Hepatocyte (in vitro differentiated cells): ENCODE data around the gene AKAP13.
"Not testable (repeated sequence)": the region's sequence is repeated elsewhere in the genome, so short reads cannot be mapped to it uniquely, and the experiment has no call there.

Experiments used
- EZH2 ChIP-seq: fragments of 200-600 bp; sonication (generic); IDR thresholded peaks from 2 replicates; pipeline ENCODE4 v1.6.1; 2016; ENCODE audit warnings: antibody characterized with exemption, mild to moderate bottlenecking, borderline replicate concordance
- EZH2phosphoT487 ChIP-seq: fragments of 200-600 bp; sonication (generic); IDR thresholded peaks from one replicate; pipeline ENCODE4 v1.6.1; 2018; ENCODE audit warnings: antibody characterized with exemption, mild to moderate bottlenecking, low read depth, moderate library complexity; ENCODE audit not compliant: unreplicated experiment, severe bottlenecking
- TF ChIP-seq, protein P1 (sequence below): fragments of 200-600 bp; sonication (generic); IDR thresholded peaks from 2 replicates; pipeline ENCODE4 v1.5.1; 2016; ENCODE audit warnings: antibody characterized with exemption, mild to moderate bottlenecking; ENCODE audit not compliant: poor library complexity

DNA sequence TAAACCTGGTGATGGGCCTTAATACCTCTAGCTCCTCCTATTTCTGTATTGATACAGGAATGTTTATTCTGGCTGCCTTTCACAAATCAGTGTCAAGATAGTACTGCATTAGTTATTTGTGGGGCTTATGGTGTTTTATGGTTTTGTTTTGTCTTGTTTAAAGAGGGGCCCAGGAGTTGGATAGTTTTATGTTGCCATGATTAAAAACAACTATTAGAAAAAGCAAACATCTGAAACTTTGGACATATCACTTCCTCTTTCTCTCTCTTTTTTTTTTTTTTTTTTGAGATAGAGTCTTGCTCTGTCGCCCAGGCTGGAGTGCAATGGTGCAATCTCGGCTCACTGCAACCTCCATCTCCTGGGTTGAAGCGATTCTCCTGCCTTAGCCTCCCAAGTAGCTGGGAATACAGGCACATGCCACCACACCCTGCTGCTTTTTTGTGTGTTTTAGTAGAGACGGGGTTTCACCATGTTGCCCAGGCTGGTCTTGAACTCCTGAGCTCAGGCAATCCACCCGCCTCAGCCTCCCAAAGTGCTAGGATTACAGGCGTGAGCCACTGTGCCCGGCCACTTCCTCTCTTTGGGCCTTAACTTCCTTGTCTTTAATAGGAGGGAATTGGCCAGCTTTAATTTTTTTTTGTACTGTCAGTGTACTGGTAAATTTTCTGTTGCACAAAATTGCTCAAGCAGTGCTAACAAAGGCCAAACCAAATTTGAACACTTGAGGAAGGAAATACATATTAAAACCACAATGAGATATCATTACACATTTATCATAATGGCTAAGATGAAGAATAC lies 155.3 kb downstream of the AKAP13 start:
- TF ChIP-seq, protein P1, sequence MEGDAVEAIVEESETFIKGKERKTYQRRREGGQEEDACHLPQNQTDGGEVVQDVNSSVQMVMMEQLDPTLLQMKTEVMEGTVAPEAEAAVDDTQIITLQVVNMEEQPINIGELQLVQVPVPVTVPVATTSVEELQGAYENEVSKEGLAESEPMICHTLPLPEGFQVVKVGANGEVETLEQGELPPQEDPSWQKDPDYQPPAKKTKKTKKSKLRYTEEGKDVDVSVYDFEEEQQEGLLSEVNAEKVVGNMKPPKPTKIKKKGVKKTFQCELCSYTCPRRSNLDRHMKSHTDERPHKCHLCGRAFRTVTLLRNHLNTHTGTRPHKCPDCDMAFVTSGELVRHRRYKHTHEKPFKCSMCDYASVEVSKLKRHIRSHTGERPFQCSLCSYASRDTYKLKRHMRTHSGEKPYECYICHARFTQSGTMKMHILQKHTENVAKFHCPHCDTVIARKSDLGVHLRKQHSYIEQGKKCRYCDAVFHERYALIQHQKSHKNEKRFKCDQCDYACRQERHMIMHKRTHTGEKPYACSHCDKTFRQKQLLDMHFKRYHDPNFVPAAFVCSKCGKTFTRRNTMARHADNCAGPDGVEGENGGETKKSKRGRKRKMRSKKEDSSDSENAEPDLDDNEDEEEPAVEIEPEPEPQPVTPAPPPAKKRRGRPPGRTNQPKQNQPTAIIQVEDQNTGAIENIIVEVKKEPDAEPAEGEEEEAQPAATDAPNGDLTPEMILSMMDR, result not testable (repeated sequence)
- not testable (repeated sequence) for TF ChIP-seq EZH2, EZH2phosphoT487
